Transverse colon (tissue), 4 donors: ENCODE data around the gene BMP8A. TPM values are rescaled to one million over a fixed set of nuclear protein-coding genes. Genes with fewer than 3 reads are reported as not detected.
"Not testable (repeated sequence)": the region's sequence is repeated elsewhere in the genome, so short reads cannot be mapped to it uniquely, and the experiment has no call there.

Experiments used
- DNase-seq: peaks from one replicate; pipeline ENCODE4 v3.0.0-alpha.2; 2019
- H3K27ac ChIP-seq, 4 donors: fragments of 200-600 bp; sonication (generic); 2 replicates each; pipeline ENCODE4 v1.5.1; 2016 to 2018; ENCODE audit warnings: inconsistent platforms in 4 of 4
- H3K27me3 ChIP-seq: fragments of 200-600 bp; sonication (generic); 2 replicates; pipeline ENCODE4 v1.5.1; 2017; ENCODE audit warnings: inconsistent platforms
- H3K36me3 ChIP-seq, 4 donors: fragments of 200-600 bp; sonication (generic); 2 replicates each; pipeline ENCODE4 v1.5.1; 2017 to 2019; ENCODE audit warnings: inconsistent platforms in 4 of 4
- H3K4me1 ChIP-seq, 4 donors: fragments of 200-600 bp; sonication (generic); 2 replicates each; pipeline ENCODE4 v1.5.1; 2017 to 2020; ENCODE audit warnings: inconsistent platforms in 4 of 4
- H3K4me3 ChIP-seq, 4 donors: fragments of 200-600 bp; sonication (generic); 1 replicate in 1 of 4; 2 replicates in 3 of 4; pipeline versions ENCODE4 v1.5.1 to v1.6.1; 2017 to 2019; ENCODE audit warnings: inconsistent platforms in 4 of 4
- H3K9me3 ChIP-seq, 2 donors: fragments of 200-600 bp; sonication (generic); 2 replicates each; pipeline ENCODE4 v1.5.1; 2017 to 2019; ENCODE audit warnings: inconsistent platforms in 2 of 2
- CTCF ChIP-seq, 5 experiments: fragments of 200-600 bp in 3 of 5; fragments of 450-650 bp in 2 of 5; sonication (generic) in 3 of 5; IDR thresholded peaks; 1 replicate in 2 of 5; 2 replicates in 3 of 5; pipeline ENCODE4 v1.5.1; 2016 to 2017; ENCODE audit warnings: antibody characterized with exemption in 5 of 5, inconsistent platforms in 3 of 5, mild to moderate bottlenecking in 2 of 5, moderate library complexity in 1 of 5
- EP300 ChIP-seq: sonication (generic); formaldehyde crosslinking; IDR thresholded peaks from one replicate; pipeline ENCODE4 v1.6.1; 2017; ENCODE audit warnings: antibody characterized with exemption, low read depth
- POLR2A ChIP-seq: fragments of 450-650 bp; IDR thresholded peaks from one replicate; pipeline ENCODE4 v1.6.1; 2016; ENCODE audit warnings: antibody characterized with exemption, mild to moderate bottlenecking, moderate library complexity
- POLR2AphosphoS5 ChIP-seq, 3 donors: sonication (generic); formaldehyde crosslinking; IDR thresholded peaks; one replicate each; pipeline ENCODE4 v1.6.1; 2016; ENCODE audit warnings: antibody characterized with exemption in 3 of 3
- WGBS, 2 donors: methylation state at CpG; one replicate each; pipeline ENCODE4 v1.1.5; 2018; ENCODE audit warnings: low coverage in 1 of 2; 5-methylcytosine and 5-hydroxymethylcytosine counted together
- in situ Hi-C, 4 donors: fragments of 200-750 bp; cut with MboI; loops; one replicate each; pipeline versions ENCODE4 v1.15.0 to v1.15.1; 2017; ENCODE audit warnings: low sequenced_read_pairs in 3 of 4, low pct_ligation_motif_present in 1 of 4, low pct_unique_long_range_greater_than_20kb in 1 of 4
- intact Hi-C: fragments of 100-400 bp; cut with DNase I; formaldehyde crosslinking; loops from one replicate; pipeline ENCODE4 v1.15.1; 2023; ENCODE audit warnings: low total_unique reads
- total RNA-seq, 4 donors: library from RNA; depleted of rRNA; stranded (reverse); fragments of >200 nt; gene quantifications; one replicate each; pipeline ENCODE4 v1.1.0, GENCODE V29; 2016

BMP8A gene
- total RNA-seq, 4 donors from 2014 or later, result 11.0 to 12.3 TPM; not detected in 2

GRCh38 chr1:39494671-39495410 lies 3.4 kb downstream of the BMP8A start:
- Histone ChIP-seq H3K27me3 (peaks cover 40% of the 10 kb centered on the region), H3K36me3 (no peaks in the 10 kb centered on the region), H3K9me3 (no peaks in the 10 kb centered on the region), H3K4me3 (no peak overlapping the region), H3K4me1 (peaks cover 5 to 17% (median 11%) of the 10 kb centered on the region in 4 donors), H3K27ac (no peak overlapping the region)
- 89 to 100% methylated on average over 2 to 10 of the region's 14 CpGs for WGBS, 2 donors
- TF ChIP-seq CTCF (IDR thresholded peaks at IDR 0.05), result no peak
- in situ Hi-C loops, result loop anchor here in 1 of 4 donors (10.0 kb wide), 1 partner anchor 290 kb away; the partner anchor contains the start of gene BMP8B
- intact Hi-C loops, result no loop called here
- DNase-seq, result no peak

GRCh38 chr1:39496520-39496919 lies 5.1 kb downstream of the BMP8A start:
- H3K4me3 ChIP-seq, H3K4me1 ChIP-seq, H3K27ac ChIP-seq, DNase-seq, H3K9me3 ChIP-seq, intact Hi-C loops, H3K36me3 ChIP-seq: not testable (repeated sequence)
- peaks cover 26% of the 10 kb centered on the region for H3K27me3 ChIP-seq
- in situ Hi-C loops, result loop anchor here in 1 of 4 donors (10.0 kb wide), 1 partner anchor 288 kb away; the partner anchor contains the start of gene BMP8B
- WGBS, 2 donors, result 84 to 89% methylated on average over 2 to 5 of the region's 5 CpGs

- 50% methylated on average over 2 of the region's 5 CpGs; no CpG with 5 or more reads in 1 of the 2 donors for WGBS, 2 donors
- no peaks in the 10 kb centered on the region for H3K9me3 ChIP-seq
- DNase-seq, result no peak
Measured at GRCh38 chr1:39497585-39497984, 6.1 kb downstream of the BMP8A start.

GRCh38 chr1:39498096-39498710 lies 6.8 kb downstream of the BMP8A start:
- in situ Hi-C loops, result loop anchor here in 1 of 4 donors (10.0 kb wide), 1 partner anchor 287 kb away; the partner anchor contains the start of gene BMP8B
- DNase-seq, intact Hi-C loops, H3K36me3 ChIP-seq, H3K27ac ChIP-seq, H3K4me3 ChIP-seq, H3K9me3 ChIP-seq, H3K4me1 ChIP-seq: not testable (repeated sequence)
- WGBS, 2 donors, result 82% methylated on average over 7 of the region's 9 CpGs; no CpG with 5 or more reads in 1 of the 2 donors
- H3K27me3 ChIP-seq, result peaks cover 10% of the 10 kb centered on the region

More at GRCh38 chr1:39497585-39497984, 6.1 kb downstream of the BMP8A start:
- in situ Hi-C loops, result loop anchor here in 1 of 4 donors (10.0 kb wide), 1 partner anchor 287 kb away; the partner anchor contains the start of gene BMP8B
- Histone ChIP-seq H3K4me3 (no peak overlapping the region), H3K27me3 (peaks cover 16% of the 10 kb centered on the region), H3K4me1 (peaks cover 0 to 4% (median 0%) of the 10 kb centered on the region in 4 donors), H3K27ac (no peak overlapping the region), H3K36me3 (no peaks in the 10 kb centered on the region)
- TF ChIP-seq POLR2A, result no peak
- TF ChIP-seq EP300, result no peak
- no peak for TF ChIP-seq CTCF (IDR thresholded peaks at IDR 0.05)
- no peak for TF ChIP-seq POLR2AphosphoS5 (IDR thresholded peaks at IDR 0.05)
- intact Hi-C loops, result no loop called here

- H3K4me1 ChIP-seq, H3K36me3 ChIP-seq, H3K4me3 ChIP-seq, DNase-seq, intact Hi-C loops, H3K9me3 ChIP-seq, H3K27me3 ChIP-seq: not testable (repeated sequence)
- WGBS, 2 donors, result 100% methylated on average over 7 of the region's 15 CpGs; no CpG with 5 or more reads in 1 of the 2 donors
- in situ Hi-C loops, result loop anchor here in 1 of 4 donors (10.0 kb wide), 1 partner anchor 286 kb away; the partner anchor contains the start of gene BMP8B
- H3K27ac ChIP-seq, result peak overlapping the region in 1 of 4 donors; percentile 14
Measured at GRCh38 chr1:39498821-39499220, 7.4 kb downstream of the BMP8A start.
